ENCODE data around the gene SPON1.

The SPON1 gene

DNA sequence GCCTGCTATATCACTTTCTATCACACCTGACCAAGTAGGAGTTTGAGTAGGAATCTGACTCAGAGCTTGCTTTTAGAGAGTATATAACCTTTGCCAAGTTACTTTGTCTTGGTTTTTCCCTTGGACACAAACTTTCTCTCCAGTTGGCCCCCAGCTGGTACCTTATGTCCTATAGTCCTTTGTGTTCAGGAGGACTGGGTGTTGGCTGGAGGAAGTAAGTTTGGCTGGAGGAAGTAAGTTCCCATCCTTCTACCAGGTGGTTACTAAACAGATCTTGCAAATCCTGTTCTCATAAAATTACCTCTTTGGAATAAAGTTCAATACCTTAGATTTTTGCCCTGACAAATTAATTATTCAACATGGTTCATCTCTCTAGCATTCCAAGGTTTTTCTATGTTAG is 37.2 kb downstream of the SPON1 start:
- TF ChIP-seq CTCF (IDR thresholded peaks at IDR 0.05; ENCODE audit: low read depth, low read length): no peak
- H3K4me3 ChIP-seq (replicated peaks in 1 of 2; ENCODE audit: low read depth in 2 of 2, low read length in 2 of 2): no peak overlapping the region
- DNase-seq (ENCODE audit: low read depth in 2 of 2): no peak

GRCh38 chr11:14001597-14001996 is 39.1 kb downstream of the SPON1 start:
- H3K4me3 ChIP-seq (replicated peaks in 1 of 2; ENCODE audit: low read depth in 2 of 2, low read length in 2 of 2): no peak overlapping the region
- DNase-seq (ENCODE audit: low read depth in 2 of 2): no peak
- no peak for TF ChIP-seq CTCF (IDR thresholded peaks at IDR 0.05; ENCODE audit: low read depth, low read length)

GRCh38 chr11:14007566-14007965 is 45.0 kb downstream of the SPON1 start:
- no peak overlapping the region for H3K4me3 ChIP-seq (replicated peaks in 1 of 2; ENCODE audit: low read depth in 2 of 2, low read length in 2 of 2)
- DNase-seq (ENCODE audit: low read depth in 2 of 2): no peak
- no peak for TF ChIP-seq CTCF (IDR thresholded peaks at IDR 0.05; ENCODE audit: low read depth, low read length)

DNA sequence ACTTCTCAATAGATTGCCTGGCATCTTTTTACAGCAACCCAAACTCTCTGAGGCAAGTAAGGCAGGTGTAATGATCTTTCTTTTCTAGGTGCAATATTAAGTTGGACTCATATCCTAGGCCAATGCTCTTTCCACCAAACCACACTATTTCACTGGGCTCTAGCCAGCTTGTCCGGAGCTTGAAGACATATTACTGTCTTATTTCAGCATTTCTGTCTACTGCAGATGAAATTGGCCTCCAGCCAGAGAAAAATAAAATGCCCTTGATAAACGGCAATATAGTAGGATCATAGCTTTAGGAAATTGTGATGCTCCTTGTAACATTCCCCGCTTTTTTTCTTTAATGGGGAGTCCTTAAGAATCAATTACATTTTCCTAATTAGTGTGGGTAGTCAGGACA is 48.1 kb downstream of the SPON1 start:
- DNase-seq (ENCODE audit: low read depth in 2 of 2): no peak
- TF ChIP-seq CTCF (IDR thresholded peaks at IDR 0.05; ENCODE audit: low read depth, low read length): no peak
- no peak overlapping the region for H3K4me3 ChIP-seq (replicated peaks in 1 of 2; ENCODE audit: low read depth in 2 of 2, low read length in 2 of 2)

DNA sequence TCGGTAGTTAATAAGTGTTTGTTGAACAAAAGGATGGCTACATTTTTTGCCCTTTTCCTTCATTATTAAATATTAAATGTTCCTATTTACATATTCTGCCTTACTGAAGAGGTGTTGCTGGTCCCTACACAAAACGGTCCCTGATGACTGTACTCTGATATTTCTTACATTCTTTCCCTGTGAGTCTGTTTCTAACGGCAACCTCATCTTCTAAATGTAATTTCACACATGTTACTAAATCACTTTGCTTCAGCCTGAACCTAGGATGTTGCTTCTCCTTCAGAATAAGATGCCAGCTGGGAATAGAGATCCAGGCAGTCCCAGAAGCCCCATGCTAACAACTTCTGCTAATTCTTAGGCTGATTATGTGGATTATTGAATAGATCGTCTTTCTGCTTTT is 50.3 kb downstream of the SPON1 start:
- DNase-seq (ENCODE audit: low read depth in 2 of 2): peak in 1 of 2 donors; percentile 12
- no peak overlapping the region for H3K4me3 ChIP-seq (replicated peaks in 1 of 2; ENCODE audit: low read depth in 2 of 2, low read length in 2 of 2)
- TF ChIP-seq CTCF (IDR thresholded peaks at IDR 0.05; ENCODE audit: low read depth, low read length): no peak

DNA sequence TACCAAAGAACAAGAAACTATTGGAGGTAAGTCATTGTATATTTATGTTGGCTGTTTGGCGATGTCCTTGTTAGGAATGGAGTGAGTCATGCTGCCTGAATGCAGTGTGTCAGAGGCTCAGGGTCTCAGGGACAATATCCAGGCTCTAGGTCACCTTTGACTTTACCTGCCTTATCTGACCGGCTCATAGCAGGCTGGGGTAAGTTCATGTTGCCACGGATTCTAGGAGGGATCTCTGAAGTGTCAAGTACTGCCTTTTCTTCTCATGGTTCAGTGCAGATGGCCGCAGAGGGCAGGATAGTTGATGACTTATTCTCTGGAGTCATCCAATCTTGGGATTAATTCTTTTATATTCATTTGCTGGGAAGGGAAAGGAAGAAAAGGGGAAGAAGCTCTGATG is 53.2 kb downstream of the SPON1 start:
- no peak for TF ChIP-seq CTCF (IDR thresholded peaks at IDR 0.05; ENCODE audit: low read depth, low read length)
- DNase-seq (ENCODE audit: low read depth in 2 of 2): peak; percentile 43 to 48
- H3K4me3 ChIP-seq (replicated peaks in 1 of 2; ENCODE audit: low read depth in 2 of 2, low read length in 2 of 2): no peak overlapping the region

DNA sequence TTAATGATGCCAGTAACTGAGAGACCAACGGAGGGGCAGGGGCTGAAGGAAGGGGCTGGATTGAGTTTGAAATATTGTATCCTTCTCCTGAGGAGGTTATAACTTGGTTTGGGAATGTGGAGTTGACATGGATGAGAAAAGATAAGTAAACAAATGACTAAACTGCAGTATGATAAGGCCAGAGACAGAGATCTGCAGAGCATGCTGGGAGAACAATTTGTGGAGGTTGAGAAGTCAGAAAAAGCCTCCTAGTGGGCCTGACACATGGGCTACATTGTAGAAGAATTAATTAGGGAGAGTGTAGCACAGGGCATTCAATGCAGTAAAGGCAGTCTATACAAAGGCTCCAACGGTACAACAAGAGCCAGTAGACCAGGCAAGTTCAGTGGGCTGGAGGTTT is 55.9 kb downstream of the SPON1 start:
- no peak for TF ChIP-seq CTCF (IDR thresholded peaks at IDR 0.05; ENCODE audit: low read depth, low read length)
- no peak for DNase-seq (ENCODE audit: low read depth in 2 of 2)
- H3K4me3 ChIP-seq (replicated peaks in 1 of 2; ENCODE audit: low read depth in 2 of 2, low read length in 2 of 2): no peak overlapping the region

Measured in cardiac fibroblast (primary cell).